CD4-positive, alpha-beta T cell (primary cell): ENCODE results near the gene ZNF564. TPM values are rescaled to one million over a fixed set of nuclear protein-coding genes. Genes with fewer than 3 reads are reported as not detected.

Experiments
- ATAC-seq: fragments of 200-7000 bp; cut with Tn5 transposase; one replicate; pipeline ENCODE4 v1.10.0; 2022; ENCODE audit warnings: mild to moderate bottlenecking; ENCODE audit not compliant: poor library complexity
- CTCF ChIA-PET: fragments of 350-600 bp; sonication (Branson Sonifier 250); formaldehyde crosslinking; loops from one replicate; lab custom pipeline; 2021; ENCODE audit warnings: antibody characterized with exemption, inconsistent platforms; lab: Charles Lee
- POLR2A ChIA-PET: fragments of 350-600 bp; sonication (Branson Sonifier 250); formaldehyde crosslinking; loops from one replicate; lab custom pipeline; 2021; ENCODE audit warnings: antibody characterized with exemption, inconsistent platforms; lab: Charles Lee
- DNase-seq, 14 experiments: peaks; one replicate each; pipeline ENCODE4 v3.0.0-alpha.2; 2013 to 2020; ENCODE audit warnings: mixed read lengths in 2 of 14
- H3K27ac ChIP-seq, 2 donors: one replicate each; pipeline versions ENCODE4 v1.5.1 to v1.7.0; 2013; ENCODE audit warnings: low read length in 2 of 2, low read depth in 1 of 2, mild to moderate bottlenecking in 1 of 2
- H3K27me3 ChIP-seq, 2 experiments: 1 replicate in 1 of 2; 2 replicates in 1 of 2; pipeline versions ENCODE4 v1.6.1 to v1.7.0; 2013; ENCODE audit warnings: low read length in 2 of 2, control low read depth in 1 of 2, mild to moderate bottlenecking in 1 of 2, moderate library complexity in 1 of 2; ENCODE audit not compliant: insufficient read depth in 2 of 2, control insufficient read depth in 1 of 2
- H3K36me3 ChIP-seq: one replicate; pipeline ENCODE4 v1.6.1; 2013; ENCODE audit warnings: low read length, control low read depth; ENCODE audit not compliant: insufficient read depth
- H3K4me1 ChIP-seq: one replicate; pipeline ENCODE4 v1.6.1; 2013; ENCODE audit warnings: low read length, control low read depth; ENCODE audit not compliant: insufficient read depth
- H3K4me3 ChIP-seq: one replicate; pipeline ENCODE4 v1.5.1; 2013; ENCODE audit warnings: mild to moderate bottlenecking, low read length, moderate library complexity
- H3K9me3 ChIP-seq, 2 experiments: 1 replicate in 1 of 2; 2 replicates in 1 of 2; pipeline versions ENCODE4 v1.6.1 to v1.7.0; 2013; ENCODE audit warnings: low read length in 2 of 2, mild to moderate bottlenecking in 2 of 2, control low read depth in 1 of 2, moderate library complexity in 1 of 2; ENCODE audit not compliant: control insufficient read depth in 1 of 2, insufficient read depth in 1 of 2
- H3K27ac Mint-ChIP-seq: one replicate; pipeline ENCODE4 v1.8.0; 2020; ENCODE audit warnings: mixed read lengths
- H3K27me3 Mint-ChIP-seq: one replicate; pipeline ENCODE4 v1.8.0; 2021; ENCODE audit warnings: mixed read lengths
- H3K36me3 Mint-ChIP-seq: one replicate; pipeline ENCODE4 v1.8.0; 2021; ENCODE audit warnings: low read depth, mixed read lengths
- H3K4me1 Mint-ChIP-seq: one replicate; pipeline ENCODE4 v1.8.0; 2021; ENCODE audit warnings: low read depth, mixed read lengths
- H3K4me3 Mint-ChIP-seq: one replicate; pipeline ENCODE4 v1.8.0; 2020; ENCODE audit warnings: mild to moderate bottlenecking, mixed read lengths
- H3K9me3 Mint-ChIP-seq: one replicate; pipeline ENCODE4 v1.8.0; 2020; ENCODE audit warnings: mixed read lengths
- CTCF ChIP-seq: fragments of 200-600 bp; IDR thresholded peaks from one replicate; pipeline ENCODE4 v1.8.0; 2022; ENCODE audit warnings: antibody characterized with exemption, mild to moderate bottlenecking
- intact Hi-C, 2 experiments: fragments of 100-400 bp; cut with DNase I in 1 of 2; cut with micrococcal nuclease in 1 of 2; formaldehyde crosslinking; loops; one replicate each; pipeline versions ENCODE4 v1.15.1 to v1.9.0; 2023 to 2025; cut with DNase I, micrococcal nuclease
- total RNA-seq, 174 experiments: library from RNA in 2 of 174; stranded (reverse) in 2 of 174; gene quantifications; one replicate each; pipeline ENCODE4 v1.2.3 and lab custom pipeline; 2021 to 2026

Gene ZNF564
- total RNA-seq, 2 experiments from 2014 or later = 17.3 to 18.0 TPM

DNA sequence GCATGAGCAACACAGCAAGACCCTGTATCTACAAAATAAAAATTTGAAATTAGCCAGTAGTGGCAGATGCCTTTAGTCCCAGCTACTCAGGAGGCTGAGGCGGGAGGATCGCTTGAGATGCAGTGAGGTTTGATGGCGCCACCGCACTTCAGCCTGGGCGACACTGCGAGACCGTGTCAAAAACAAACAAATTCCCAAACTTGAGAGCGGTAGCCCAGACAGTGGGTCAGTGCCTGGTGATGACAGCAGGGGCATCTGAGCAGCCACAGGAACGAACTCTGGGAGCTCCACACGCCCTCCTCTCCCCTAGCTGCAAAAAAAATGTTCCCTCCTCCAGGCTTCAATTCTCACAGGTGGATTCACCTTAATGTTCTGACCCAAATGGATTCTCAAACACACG lies 45.2 kb upstream of the ZNF564 start:
- intact Hi-C loops = no loop called here
- peaks cover 35% of the 10 kb centered on the region for H3K36me3 Mint-ChIP-seq
- ATAC-seq (no peak), DNase-seq (no peak)
- TF ChIP-seq CTCF = no peak
- Histone ChIP-seq H3K4me3 (no peak overlapping the region), H3K9me3 (no peaks in the 10 kb centered on the region), H3K36me3 (peaks cover 10% of the 10 kb centered on the region), H3K27ac (no peak overlapping the region), H3K27me3 (no peaks in the 10 kb centered on the region), H3K4me1 (no peaks in the 10 kb centered on the region)
- H3K4me3 Mint-ChIP-seq = no peak overlapping the region
- CTCF ChIA-PET = no interaction called here
- H3K9me3 Mint-ChIP-seq = no peaks in the 10 kb centered on the region
- no peaks in the 10 kb centered on the region for H3K27me3 Mint-ChIP-seq
- no peaks in the 10 kb centered on the region for H3K4me1 Mint-ChIP-seq
- H3K27ac Mint-ChIP-seq = no peak overlapping the region
- POLR2A ChIA-PET = no interaction called here

GRCh38 chr19:12581100-12581499 lies 29.8 kb upstream of the ZNF564 start:
- TF ChIP-seq CTCF = no peak
- ATAC-seq (no peak), DNase-seq (no peak)
- Histone ChIP-seq H3K9me3 (peaks cover 17 to 20% of the 10 kb centered on the region in 2 experiments), H3K4me3 (no peak overlapping the region), H3K4me1 (no peaks in the 10 kb centered on the region), H3K36me3 (peaks cover 31% of the 10 kb centered on the region), H3K27ac (no peak overlapping the region), H3K27me3 (no peaks in the 10 kb centered on the region)
- peaks cover 6% of the 10 kb centered on the region for H3K9me3 Mint-ChIP-seq
- no peak overlapping the region for H3K4me3 Mint-ChIP-seq
- intact Hi-C loops = no loop called here
- ChIA-PET POLR2A (no interaction called here), CTCF (no interaction called here)
- H3K27ac Mint-ChIP-seq = no peak overlapping the region
- peaks cover 60% of the 10 kb centered on the region for H3K36me3 Mint-ChIP-seq
- peaks cover 5% of the 10 kb centered on the region for H3K4me1 Mint-ChIP-seq
- no peaks in the 10 kb centered on the region for H3K27me3 Mint-ChIP-seq

DNA sequence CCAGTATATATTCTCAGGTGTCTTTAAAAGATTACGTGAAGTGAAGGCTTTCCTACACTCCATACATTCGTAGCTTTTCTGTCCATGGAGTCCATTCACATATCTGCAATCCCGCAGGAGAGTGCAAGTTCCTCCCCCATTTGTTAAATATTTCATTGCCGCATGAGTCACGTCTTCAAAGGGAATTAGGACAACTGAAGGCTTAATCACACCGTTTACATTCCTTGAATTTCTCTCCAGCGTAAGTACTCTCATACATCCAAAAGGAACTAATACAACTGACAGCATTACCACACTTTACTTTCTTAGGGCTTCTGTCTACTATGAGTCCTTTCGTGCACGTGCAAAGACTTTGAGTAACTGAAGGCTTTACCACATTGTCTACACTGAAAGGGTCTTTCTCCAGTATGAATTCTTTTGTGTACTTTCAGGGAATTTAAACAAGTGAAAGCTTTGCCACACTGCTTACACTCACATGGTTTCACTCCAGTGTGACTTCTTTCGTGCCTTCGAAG lies 29.0 kb upstream of the ZNF564 start:
- no peaks in the 10 kb centered on the region for H3K4me1 ChIP-seq
- DNase-seq (no peak), ATAC-seq (no peak)
- H3K4me3 Mint-ChIP-seq = no peak overlapping the region
- H3K4me3 ChIP-seq = no peak overlapping the region
- intact Hi-C loops = no loop called here
- H3K27me3 ChIP-seq = no peaks in the 10 kb centered on the region
- no peaks in the 10 kb centered on the region for H3K27me3 Mint-ChIP-seq
- TF ChIP-seq CTCF = no peak
- H3K9me3 ChIP-seq = peaks cover 17 to 20% of the 10 kb centered on the region in 2 experiments
- H3K36me3 Mint-ChIP-seq = peaks cover 60% of the 10 kb centered on the region
- H3K36me3 ChIP-seq = peaks cover 31% of the 10 kb centered on the region
- ChIA-PET POLR2A (no interaction called here), CTCF (no interaction called here)
- peaks cover 6% of the 10 kb centered on the region for H3K9me3 Mint-ChIP-seq
- H3K27ac Mint-ChIP-seq = no peak overlapping the region
- no peak overlapping the region for H3K27ac ChIP-seq
- H3K4me1 Mint-ChIP-seq = peaks cover 5% of the 10 kb centered on the region
